GM18861 (cell line): ENCODE measurements around the gene S100A11.

ENCODE experiments used
- ATAC-seq: cut with Tn5 transposase; IDR thresholded peaks from one replicate; pipeline ENCODE4 v1.9.1; 2021; ENCODE audit not compliant: unreplicated experiment

The S100A11 gene

GRCh38 chr1:152003846-152004442, 32.9 kb downstream of the S100A11 start:
- no peak for ATAC-seq

GRCh38 chr1:152002960-152003359, 33.8 kb downstream of the S100A11 start:
- no peak for ATAC-seq

GRCh38 chr1:152001631-152002584, 34.9 kb downstream of the S100A11 start:
- ATAC-seq: no peak

DNA sequence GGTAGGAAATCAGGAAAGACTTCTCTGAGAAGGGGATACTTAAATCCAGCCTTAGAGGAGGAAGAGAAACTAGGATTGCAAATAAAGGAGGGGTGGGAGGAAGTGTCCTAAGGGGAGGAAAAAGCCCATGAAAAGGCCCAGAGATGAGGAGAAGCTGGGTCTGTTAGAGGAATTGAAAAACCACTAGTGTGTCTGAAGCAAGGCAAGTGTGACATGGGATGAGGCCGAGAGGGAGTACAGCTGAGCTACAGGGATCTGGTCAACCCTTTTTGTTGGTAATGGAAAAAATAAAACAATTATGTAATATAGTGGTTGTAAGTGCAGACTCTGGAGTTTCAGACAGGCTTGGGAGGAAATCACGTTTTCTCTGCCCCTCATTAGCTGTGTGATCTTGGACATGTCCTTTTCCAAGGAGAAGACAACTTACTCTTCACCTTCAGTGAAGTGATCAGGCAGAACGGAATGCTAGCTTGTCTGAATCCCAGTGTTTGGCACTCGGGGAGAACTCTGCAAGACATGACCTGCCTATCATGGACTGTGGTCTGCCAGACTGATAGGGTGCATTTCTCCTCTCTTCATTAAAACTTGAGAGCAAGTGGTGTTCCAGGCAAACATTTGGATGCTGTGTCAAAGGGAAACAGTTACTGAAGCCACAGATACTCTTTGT, 35.7 kb downstream of the S100A11 start:
- ATAC-seq: no peak

DNA sequence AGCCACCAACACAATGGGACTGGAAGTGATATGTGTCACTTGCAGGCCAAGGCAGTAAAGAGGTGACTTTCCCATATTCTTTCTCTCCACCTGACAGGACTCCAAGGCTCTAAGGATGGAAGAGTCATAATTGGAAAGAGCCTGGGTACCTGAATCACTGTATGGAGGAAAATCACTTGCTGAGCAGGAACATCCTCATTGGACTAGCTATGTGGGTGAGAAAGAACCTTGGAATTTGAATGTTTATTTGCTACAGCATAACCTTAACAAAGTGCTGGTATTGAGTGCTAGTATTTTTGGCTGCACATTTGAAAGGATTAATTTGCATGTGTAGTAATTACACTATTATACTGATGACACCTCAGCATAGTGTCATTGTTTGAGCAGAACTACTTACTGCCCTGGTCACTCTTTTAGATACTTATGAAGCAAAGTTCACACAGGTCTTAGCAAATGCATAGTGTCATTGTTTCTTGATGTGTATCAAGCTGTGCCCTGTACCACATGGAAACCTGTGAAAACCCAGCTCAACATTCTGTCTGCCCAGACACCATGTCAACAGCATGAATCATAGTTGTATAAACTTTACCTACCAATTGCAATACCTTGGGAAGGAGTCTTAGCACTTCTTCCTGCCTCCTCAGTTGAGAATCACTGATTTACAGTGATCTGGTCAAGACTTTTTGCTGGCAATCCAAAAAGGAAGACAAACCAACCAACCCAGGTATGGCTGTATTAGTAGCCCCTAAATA, 38.0 kb downstream of the S100A11 start:
- ATAC-seq: no peak

GRCh38 chr1:151997284-151997570, 39.6 kb downstream of the S100A11 start:
- no peak for ATAC-seq

DNA sequence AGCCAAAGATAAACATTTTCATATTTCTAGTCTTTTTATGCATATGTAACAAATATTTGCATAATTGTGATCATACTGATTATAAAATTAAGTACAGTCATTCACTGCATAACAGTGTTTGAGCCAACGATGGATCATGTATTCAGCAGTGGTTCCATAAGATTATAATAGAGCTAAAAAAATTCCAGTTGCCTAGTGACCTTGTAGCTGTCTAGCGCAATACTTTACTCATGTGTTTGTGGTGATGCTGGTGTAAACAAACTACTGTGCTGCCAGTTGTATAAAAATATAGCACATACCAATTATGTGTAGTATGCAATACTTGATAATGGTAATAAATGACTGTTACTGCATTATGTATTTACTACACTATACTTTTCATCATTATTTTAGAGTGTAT, 41.0 kb downstream of the S100A11 start:
- ATAC-seq: no peak

GRCh38 chr1:151994956-151995355, 41.8 kb downstream of the S100A11 start:
- ATAC-seq: no peak

- ATAC-seq: no peak
Measured at GRCh38 chr1:151993734-151994496, 42.9 kb downstream of the S100A11 start, which contains the start of gene S100A10. S100A10 (minus strand) TSS chr1:151993859; CDS start chr1:151986230, 7,629 bp downstream.

GRCh38 chr1:151993084-151993733, 43.6 kb downstream of the S100A11 start:
- ATAC-seq: no peak

DNA sequence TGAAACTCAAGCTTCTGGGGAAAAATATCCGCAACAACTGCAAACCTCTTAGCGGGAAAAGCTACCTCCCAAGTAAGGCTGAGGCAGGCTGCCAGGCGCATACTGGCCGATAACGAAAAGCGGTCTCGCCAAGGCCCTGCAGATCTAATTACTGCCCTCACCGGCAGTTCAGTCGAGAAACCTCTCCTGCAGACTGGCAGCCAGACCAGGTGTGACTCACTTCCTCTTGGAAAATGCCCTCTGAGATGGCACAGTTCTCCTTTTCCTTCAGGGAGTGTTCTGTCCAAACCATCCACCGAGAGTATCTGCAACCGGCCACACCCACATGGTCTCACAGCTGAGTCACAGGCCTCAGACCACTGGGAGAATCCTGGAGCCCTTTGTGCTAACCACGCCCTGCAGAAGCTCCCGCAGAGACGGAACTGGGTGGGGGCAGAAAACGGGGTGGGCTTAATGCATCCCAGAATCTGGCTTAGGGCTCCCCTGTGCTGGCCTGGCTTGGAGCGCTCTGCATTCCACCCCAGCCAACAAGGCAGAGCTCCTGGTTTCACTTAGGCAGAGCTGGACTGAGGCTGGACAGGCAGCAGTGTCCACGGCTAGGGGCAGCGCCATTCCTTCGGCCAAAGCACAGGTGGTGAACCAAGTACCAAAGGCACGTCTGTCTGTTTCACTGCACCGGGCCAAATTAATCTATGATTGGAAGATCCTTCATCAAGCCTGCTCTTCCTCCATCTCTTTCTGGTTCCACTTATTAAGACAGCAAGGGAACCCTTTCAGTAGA, 44.3 kb downstream of the S100A11 start:
- no peak for ATAC-seq

DNA sequence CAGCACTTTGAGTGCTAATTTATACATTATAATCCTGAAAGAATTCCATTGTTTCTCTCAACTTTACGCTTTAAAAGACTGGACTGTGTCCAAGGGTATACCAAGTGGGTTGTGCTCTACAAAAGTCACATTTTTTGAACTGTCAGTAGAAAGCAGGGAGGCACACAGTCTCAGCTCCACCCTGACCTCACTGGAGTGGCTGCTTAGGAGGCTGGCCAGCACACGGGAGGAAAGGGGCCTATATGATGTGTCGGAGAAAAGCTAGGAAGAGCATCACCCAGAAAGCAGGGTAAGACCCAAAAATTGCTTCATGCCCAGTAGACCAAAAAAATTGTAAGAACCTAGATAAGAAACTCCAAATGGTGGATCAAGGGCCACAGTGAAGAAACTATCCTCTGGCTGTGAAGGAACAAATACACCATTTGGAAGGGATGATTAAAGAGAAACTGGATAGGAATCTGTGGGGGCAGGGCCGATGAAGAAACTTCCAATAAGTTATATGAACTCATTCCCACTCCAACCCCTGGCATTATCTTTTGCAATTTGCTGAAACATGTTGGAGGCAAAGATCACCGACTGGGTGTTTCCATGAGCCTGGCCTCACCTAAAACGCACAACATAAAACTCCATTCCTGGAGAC, 45.0 kb downstream of the S100A11 start:
- no peak for ATAC-seq

GRCh38 chr1:151990856-151991198, 46.0 kb downstream of the S100A11 start:
- no peak for ATAC-seq

DNA sequence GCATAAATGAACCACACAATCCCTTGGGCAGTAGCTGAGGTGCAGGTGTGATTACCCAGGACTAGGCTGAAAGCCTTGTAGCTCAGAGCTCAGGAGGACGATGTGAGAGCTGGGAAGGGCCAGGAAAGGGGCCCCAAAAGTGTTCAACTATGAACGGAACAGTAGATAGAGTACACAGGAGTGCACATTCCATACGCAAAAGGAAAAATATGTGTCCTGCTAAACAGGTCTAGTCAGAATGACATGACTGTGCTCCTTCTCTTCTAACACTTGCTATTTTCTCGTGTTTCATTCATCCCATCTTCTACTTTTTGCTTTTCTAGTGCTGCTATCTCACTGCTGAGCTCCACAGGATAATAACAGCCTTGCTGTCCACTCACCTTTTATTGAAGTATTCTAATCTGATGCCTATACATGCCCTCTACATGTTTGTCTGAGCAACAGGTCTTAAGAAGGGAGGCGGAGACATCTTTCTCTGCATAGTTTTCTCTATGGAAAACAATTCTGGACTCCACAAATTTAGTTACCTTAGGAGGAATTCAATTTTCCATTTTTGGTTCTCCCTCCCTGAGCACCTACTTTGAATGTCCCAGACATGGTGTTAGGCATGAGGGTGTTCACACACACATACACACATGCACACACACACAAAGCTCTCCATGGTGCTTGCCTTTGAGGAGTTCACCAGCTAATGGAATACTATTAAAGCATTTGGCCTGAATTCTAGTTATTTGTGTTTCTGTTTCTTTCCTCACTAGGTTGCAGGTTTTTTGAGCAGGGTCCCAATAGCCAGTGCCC, 46.5 kb downstream of the S100A11 start:
- no peak for ATAC-seq

DNA sequence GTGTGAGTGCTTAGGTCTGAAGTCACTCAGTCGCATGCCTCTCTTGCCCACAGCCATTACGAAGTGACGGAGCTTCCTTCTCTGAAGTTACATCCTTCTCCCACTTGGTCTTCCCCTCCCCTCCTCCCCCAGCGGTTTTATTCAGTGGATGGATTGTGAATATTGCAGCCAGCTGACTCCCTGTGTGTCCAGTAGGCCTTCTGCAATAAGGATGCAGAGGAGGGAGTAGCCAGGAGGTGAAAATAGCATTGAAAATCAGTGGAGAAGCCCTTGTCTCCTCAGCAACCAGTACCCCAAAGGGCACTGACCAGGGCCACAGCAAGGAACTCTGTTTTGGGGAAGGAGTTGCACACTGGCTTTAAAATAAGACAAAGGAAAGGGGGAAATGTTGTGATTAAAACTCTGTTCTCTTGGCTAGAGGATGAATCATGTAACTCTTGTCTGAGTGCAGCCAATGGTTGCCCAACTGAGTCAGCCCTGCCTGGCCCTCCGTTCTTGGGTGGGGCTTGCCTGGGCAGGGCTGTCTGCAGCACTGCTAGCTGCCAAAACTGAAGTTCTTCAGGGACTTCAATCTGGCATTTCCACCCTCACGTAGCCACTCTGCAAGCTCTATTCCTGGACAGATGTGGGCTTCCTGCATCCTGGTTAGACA, 47.5 kb downstream of the S100A11 start:
- no peak for ATAC-seq

DNA sequence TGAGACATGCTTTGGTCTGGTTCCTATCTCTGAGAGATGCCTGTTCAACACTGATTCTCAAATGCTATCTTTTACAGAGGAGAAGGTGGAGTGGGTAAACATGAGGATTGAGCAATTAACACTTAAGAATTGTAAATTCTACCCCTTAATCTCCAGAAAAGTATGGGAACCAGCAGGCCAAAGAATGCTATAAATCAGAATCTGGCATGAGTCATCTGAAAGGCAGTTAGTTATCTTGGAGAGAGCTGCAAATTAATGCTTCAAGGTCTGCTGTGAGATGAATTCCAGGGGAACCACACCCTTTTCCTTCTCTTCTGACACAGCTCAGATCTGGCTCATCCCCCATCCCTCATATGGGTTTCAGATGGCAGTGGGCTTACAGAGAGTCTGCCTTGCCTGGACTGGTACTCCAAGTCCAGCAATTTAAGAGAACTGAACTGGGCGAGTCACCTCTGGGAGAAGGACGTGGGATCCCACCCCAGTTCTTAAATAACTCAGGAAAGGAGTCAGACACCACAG, 48.3 kb downstream of the S100A11 start:
- ATAC-seq: no peak

DNA sequence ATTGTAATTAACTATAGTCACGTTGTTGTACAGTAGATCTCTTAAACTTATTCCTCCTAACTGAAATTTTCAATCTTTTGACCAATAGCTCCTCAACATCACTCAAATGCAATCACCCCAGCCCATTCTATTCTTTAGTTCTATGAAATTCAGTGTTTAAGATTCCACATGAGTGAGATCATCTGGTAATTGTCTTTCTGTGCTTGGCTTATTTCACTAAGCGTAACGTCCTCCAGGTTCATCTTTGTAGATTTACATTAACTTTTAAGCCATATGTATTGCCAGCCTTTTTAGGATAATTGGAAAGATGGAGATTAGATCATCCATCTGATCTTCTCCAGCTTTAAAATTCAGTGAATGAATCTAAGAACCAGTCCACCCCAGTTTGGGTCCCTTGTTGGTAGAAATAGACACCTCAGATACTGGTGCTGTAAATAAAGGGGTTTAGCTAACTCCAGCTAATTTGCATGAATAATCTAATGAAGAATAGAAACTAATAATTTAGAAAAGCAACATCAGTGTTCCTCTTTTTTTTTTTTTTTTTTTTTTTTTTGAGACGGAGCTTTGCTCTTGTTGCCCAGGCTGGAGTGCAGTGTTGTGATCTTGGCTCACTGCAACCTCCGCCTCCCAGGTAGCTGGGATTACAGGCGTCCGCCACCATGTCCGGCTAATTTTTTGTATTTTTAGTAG, 50.2 kb downstream of the S100A11 start:
- no peak for ATAC-seq
